GM21619 (cell line): Measurements from ENCODE around the gene GDPD4.

Experiments used
- ATAC-seq: cut with Tn5 transposase; IDR thresholded peaks from one replicate; pipeline ENCODE4 v1.9.1; 2021; ENCODE audit not compliant: unreplicated experiment

Gene GDPD4

GRCh38 chr11:77191823-77192495 lies 109.5 kb downstream of the GDPD4 start:
- ATAC-seq, result no peak

GRCh38 chr11:77191429-77191822 lies 110.1 kb downstream of the GDPD4 start:
- no peak for ATAC-seq

GRCh38 chr11:77190331-77191075 lies 111.0 kb downstream of the GDPD4 start:
- no peak for ATAC-seq

GRCh38 chr11:77189588-77190210 lies 111.8 kb downstream of the GDPD4 start:
- no peak for ATAC-seq

- no peak for ATAC-seq
These were observed 112.6 kb downstream of the GDPD4 start for GRCh38 chr11:77188633-77189491.

- ATAC-seq, result no peak
These were observed 113.5 kb downstream of the GDPD4 start for GRCh38 chr11:77187776-77188632.

GRCh38 chr11:77187111-77187750 lies 114.3 kb downstream of the GDPD4 start:
- ATAC-seq, result no peak

- no peak for ATAC-seq
These were observed 115.2 kb downstream of the GDPD4 start for GRCh38 chr11:77186302-77186701.

GRCh38 chr11:77184136-77184860 lies 117.2 kb downstream of the GDPD4 start:
- no peak for ATAC-seq

GRCh38 chr11:77183431-77183984 lies 118.0 kb downstream of the GDPD4 start:
- no peak for ATAC-seq

GRCh38 chr11:77182542-77183430 lies 118.7 kb downstream of the GDPD4 start:
- no peak for ATAC-seq

- ATAC-seq, result no peak
These were observed 119.5 kb downstream of the GDPD4 start for GRCh38 chr11:77181799-77182541.

- no peak for ATAC-seq
These were observed 120.3 kb downstream of the GDPD4 start for GRCh38 chr11:77181226-77181625.

- ATAC-seq, result no peak
These were observed 121.1 kb downstream of the GDPD4 start for GRCh38 chr11:77180346-77180745.

- no peak for ATAC-seq
These were observed 121.8 kb downstream of the GDPD4 start for GRCh38 chr11:77179681-77180080.

GRCh38 chr11:77179048-77179447 lies 122.4 kb downstream of the GDPD4 start:
- ATAC-seq, result no peak

- no peak for ATAC-seq
These were observed 123.3 kb downstream of the GDPD4 start for GRCh38 chr11:77178150-77178549.
